GM15510 (cell line): ENCODE measurements around the gene SPINK1.

Experiments
- POLR2A ChIP-seq: IDR thresholded peaks from 3 replicates; pipeline ENCODE4 v1.6.1; 2011; ENCODE audit warnings: borderline replicate concordance; ENCODE audit not compliant: insufficient read length; ENCODE audit errors: extremely low read depth

Gene SPINK1, protein sequence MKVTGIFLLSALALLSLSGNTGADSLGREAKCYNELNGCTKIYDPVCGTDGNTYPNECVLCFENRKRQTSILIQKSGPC

DNA sequence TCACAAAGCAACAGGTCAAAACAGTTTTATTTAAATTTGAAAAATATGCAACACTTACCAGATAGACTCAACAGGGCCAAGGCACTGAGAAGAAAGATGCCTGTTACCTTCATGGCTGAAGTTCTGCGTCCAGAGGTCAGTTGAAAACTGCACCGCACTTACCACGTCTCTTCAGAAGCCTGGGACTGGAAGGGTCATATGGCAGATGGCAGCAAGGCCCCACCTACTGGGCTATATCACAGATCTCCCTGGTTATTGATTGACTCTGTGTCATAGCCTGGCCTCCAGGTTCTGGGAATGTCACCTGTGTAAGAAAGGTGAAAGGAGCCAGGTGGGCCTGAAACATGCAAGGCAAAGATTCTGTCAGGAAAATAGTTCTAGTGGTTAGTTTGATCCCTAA lies at the start of gene SPINK1:
TSS of gene SPINK1 (minus strand) at position 207 of the 400 bp plus-strand sequence. CDS start at position 113, 94 bp downstream.
- TF ChIP-seq POLR2A = no peak

DNA sequence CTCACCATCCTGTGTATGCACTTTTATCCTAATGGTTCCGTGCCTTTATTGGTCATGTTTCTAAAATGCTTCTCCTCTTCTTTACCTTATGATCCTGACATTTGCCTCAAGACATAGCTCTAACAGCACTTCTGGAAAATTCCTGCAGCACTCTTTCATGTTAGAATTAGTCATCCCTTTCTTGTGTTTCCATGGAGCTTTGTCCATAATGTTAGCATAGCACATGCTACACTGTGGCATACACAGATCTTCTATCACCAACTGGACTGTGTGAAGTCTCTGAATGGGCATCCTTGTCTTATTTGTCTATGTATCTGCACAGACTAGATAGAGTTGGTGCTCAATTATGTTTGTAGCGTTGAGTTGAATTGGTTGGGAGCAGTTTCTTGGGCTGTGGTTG lies 49.0 kb upstream of the SPINK1 start:
- no peak for TF ChIP-seq POLR2A

DNA sequence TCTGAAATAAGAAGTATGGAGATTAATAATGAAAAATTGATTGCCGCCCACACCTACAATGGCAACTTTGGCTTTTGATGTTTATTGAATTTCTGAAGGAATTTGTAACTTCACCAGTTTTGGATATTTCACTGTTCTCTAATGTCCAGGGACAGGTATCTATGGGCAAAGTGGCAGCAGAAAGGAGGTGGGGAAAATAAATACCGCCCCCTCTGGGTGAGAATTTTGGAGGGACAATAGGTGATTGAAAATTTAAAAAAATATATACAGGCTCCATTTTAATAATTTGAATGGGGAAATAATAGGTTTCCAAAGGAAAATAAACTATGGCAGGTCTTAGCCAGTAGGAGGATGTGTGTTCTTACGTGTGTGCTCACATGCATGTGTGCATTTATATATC lies 48.3 kb upstream of the SPINK1 start:
- no peak for TF ChIP-seq POLR2A

DNA sequence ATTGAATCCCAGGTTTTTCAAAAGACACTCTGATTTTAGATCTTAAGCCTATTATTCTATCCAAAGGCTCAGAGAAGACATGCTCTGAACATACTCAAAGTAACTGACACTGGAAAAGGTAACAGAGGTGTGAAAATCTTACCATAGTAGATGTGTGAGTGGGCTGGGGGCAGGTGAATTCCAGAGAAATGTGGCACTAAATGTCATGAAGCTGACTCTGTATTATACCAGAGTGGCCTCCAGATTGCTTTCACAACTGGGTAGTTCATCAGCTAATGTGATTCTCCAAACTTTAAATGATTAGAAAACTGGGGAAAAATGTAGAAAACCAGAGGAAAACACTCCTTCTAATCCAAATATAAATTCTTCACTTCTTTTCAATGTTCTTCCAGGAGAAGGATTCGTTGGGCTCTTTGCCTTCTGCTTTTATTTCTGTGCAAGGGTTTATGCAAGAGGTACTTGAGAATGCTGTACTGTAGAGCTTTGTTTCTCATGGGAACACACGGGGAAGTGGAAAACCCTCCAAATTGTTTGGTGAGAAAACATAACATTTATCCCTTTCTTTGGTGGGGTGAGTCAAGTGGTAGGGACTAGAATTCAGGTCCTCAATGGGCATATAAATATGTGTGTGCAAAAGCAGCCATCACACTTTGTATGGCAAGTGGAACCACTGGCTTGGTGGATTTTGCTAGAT lies 46.7 kb upstream of the SPINK1 start, which contains the start of gene SCGB3A2:
TSS of gene SCGB3A2 (plus strand) at position 646 of the 694 bp plus-strand sequence. CDS start 93 bp downstream, outside the sequence.
- TF ChIP-seq POLR2A = no peak

DNA sequence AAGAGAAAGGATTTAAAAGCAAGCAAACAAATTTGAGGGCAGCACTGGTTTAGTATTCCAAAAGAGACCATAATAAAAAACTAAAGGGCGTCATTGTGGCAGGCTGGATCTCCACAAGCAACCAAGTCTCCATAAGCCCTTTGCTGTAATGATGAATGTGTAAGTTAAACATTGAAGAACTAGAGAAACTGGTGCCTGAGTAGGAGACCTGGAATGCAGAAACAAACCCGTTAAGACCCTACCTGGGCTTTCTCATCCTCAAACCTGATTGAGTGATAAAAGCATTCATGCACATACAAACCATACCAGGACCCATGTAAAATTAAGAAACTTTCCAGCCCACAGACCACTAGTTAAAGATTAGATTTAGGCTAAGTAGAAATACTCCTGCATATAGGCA lies 45.2 kb upstream of the SPINK1 start:
- TF ChIP-seq POLR2A = no peak

DNA sequence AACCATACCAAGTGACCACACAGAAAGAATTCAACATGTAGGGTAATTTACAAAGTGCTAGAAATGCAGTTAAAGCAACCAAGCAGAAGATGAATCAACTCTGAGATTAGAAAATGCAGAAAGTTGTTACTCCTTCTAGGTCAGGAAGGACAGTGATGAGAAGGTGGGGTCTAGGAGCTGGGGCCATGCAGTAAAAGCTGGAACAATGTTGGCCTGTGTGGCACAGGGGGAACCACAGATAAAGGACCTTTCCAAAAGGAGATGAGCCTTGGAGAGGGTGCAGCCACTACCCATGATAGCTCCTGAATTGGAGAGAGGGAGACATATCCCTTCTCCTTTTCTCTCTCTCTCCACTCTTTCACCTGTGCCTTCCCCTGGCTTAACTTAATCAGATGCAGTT lies 44.7 kb upstream of the SPINK1 start:
- no peak for TF ChIP-seq POLR2A

DNA sequence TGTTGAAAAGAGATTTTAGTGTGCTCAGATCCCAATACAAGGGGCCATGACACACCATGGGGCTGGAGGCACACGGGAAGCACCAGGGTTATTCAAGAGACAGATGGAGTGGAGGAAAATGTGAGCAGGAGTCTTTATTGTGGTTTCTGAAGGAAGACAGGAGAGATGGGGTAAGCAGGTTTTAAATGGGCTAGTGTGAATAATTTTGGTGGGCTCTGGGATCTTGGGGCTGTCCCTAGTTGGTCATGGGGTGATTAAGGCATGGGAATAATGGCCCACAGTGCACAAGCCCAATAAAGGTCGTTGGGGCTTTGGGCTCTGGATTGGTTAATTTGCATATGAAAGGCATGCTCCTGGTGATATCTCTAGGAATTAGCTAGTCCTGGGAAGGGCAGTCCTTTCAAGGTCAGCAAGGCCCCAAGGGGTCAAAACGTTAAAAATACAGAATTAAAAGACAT lies 43.5 kb upstream of the SPINK1 start:
- TF ChIP-seq POLR2A = no peak

DNA sequence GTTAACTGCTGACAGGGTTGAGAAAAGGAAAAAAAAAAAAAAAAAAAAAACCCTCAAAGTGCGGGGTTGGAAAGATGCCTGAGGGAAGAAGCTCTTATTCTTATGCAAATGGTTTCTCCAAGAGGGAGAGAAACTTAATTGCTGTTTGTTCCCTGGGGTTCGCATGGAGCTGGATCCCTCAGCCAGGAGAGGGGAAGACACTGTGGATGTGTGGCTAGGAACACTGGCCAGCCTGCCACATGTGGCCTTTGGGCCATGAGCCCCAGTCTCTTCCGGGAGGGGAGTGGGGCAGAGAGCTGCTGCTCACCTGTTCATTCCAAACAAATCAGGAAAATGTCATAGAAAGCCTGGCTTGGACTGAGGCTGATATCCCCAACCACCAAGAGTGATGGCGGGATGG lies 37.6 kb upstream of the SPINK1 start:
- no peak for TF ChIP-seq POLR2A

DNA sequence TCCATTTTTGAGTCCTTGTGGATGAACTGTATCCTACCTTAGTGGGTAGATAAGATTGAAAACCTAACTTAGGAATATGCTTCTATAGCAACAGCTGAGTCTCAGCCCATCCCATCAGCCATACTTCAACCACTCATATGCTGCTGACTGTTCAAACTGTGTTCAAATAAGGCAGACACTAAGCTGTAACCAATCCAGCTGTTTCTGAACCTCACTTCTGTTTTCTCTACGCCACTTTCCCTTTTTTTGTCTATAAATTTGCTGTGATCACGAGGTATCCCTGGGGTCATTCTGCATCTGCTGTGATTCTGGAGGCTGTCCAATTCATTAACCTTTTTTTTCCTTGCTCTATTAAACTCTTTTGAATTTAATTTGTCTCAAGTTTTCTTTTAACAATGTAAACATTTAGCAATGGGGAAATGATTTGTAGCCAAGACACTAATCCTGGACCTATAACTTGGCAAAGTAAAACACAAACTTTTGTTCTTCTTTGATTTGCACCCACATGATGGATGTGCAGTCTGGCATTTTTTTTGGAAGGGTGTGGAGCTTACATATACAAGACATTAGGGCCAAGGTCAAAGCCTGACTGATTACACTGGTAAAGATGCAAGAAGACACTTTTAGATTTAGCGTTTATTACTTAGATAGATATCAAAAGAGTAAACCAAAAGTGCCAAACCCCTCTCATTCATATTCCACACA lies 32.1 kb upstream of the SPINK1 start:
- TF ChIP-seq POLR2A = no peak

DNA sequence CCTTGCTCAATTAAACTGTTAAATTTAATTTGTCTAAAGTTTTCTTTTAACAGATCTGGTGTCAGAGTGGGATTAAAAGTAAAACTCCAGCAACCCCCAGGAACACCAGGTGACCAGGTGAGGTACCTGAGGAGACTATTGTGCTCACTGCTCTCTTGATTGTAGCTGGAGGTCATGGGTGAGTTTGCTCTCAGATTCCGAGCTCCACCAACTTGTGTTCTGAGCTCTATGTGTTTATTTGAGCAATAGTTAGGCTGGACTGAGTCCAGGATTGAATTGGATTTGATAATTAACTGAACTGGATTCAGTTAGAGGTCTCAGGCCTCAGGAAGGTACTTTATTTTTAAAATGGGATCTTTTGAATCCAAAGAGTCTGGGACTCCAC lies 29.2 kb upstream of the SPINK1 start:
- no peak for TF ChIP-seq POLR2A

DNA sequence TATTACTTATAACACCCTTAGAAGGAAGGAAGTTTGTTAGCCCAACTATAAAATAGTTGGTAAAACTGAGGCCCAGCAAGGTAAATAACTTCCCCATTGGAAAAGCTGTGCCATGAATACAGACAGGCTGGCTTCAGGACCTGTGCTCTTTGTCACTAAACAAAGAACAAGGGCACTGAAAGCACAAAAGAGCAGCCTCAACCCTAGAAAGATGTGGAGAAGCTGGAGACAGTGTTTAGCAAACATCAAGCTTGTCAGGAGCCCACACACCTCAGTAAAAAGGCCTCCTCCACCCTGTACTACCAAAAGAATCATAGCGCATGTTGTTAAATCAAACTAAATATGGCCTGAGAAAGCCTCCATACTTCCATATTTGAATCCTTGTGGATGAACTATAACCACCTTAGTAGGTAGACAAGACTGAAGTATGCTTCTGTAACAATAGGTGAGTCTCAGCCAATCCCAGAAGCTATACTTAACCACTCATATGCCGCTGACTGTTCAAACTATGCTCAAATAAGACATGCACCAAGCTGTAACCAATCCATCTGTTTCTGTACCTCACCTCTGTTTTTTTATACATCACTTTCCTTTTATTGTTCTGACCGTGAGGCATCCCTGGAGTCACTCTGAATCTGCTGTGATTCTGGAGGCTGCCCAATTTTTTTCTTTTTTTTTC lies 28.6 kb upstream of the SPINK1 start:
- TF ChIP-seq POLR2A = no peak

DNA sequence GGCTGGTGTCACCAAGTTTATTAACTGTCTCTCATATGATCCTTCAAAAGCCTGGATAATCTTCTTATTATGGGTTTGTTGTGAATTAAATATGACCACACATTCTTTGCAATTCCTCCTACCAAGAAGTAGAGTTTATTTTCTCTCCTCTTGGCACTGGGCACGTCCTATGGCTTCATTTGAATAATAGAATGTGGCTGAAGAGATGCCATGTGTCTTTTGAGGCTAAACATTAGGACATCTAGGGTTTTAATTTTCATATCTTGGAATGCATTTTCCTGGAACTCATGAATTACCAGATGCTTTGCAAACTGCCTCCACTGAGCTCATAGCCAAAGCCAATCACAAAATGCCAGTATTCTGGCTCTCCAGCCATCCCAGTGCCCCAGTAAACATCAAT lies 27.1 kb upstream of the SPINK1 start:
- TF ChIP-seq POLR2A = no peak

DNA sequence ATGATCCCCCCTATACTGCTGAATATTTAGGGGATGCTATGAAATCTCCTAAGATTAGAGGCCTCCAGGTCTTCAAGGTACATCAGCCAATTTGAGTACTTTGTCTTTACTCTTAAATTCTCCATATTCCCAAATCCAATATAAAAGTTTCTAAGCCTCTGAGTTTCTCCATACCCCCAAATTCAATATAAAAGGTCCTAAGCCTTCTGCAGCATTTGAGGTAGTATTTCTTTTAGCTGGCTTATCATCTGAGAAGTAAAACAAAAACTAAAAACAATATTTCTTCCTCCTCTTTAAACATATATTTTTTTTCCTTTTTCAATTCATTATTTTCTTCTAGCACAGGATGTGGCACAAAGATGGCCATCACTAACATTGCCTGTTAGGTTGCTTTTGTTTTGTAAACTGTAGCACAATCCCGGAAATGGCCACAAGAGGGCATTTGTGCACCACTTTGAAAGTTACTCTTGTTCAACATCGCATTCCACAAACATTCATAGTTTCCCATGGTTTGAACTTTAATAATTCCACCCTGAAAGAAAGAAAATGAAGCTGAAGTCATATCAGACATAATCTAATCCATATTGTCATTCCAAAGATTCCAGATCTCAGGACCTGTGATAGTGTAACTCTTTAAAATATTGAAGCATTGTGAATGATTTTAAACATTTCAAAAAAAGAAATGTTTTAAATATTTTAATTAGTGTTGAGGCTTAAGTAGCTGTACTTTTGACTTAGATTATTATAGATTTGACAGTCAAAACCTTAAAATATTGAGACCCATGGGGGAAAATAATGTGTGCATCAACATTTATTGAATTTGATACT lies 26.0 kb upstream of the SPINK1 start:
- TF ChIP-seq POLR2A = no peak

DNA sequence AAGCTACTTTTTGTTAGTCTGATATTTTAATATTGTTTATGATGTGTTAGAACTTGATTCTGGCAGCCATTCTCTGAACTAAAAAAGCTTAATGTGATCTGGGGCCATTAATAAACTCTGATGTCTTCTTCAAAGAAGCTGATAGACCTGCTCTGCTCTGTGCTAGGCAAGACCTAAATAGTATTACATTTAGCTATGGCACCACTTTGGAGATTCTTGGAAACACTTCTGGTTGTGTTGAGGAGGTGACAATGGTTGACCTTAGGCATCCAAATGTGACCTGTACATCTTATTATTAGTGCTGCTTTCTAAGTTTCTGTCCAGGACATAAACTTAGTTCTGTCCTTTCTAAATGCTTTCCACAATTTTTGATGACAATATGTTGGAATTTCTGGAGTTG lies 25.3 kb upstream of the SPINK1 start:
- TF ChIP-seq POLR2A = no peak

DNA sequence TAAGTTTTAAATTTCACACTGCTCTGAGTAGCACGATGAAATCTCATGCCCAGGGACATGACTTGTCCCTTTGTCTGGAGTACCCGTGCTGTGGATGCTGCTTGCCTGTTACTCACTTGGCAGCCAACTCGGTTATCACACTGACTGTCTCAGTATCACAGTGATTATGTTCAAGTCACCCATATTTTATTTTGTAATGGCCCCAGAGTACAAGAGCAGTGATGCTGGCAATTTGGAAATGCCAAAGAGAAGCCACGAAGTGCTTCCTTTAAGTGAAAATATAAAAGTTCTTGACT lies 24.3 kb upstream of the SPINK1 start:
- TF ChIP-seq POLR2A = no peak
